Gastrocnemius medialis (tissue), 4 donors: ENCODE measurements around the gene FBXO17. TPM values are rescaled to one million over a fixed set of nuclear protein-coding genes. Genes with fewer than 3 reads are reported as not detected.

Experiments
- ATAC-seq, 2 donors: fragments of 150-250 bp; one replicate each; pipeline ENCODE4 v1.9.1; 2016
- DNase-seq, 2 donors: peaks; one replicate each; pipeline ENCODE4 v3.0.0-alpha.2; 2019
- H3K27ac ChIP-seq, 4 donors: fragments of 200-600 bp; sonication (generic); 1 replicate in 1 of 4; 2 replicates in 3 of 4; pipeline ENCODE4 v1.5.1; 2016 to 2018; ENCODE audit warnings: mild to moderate bottlenecking in 2 of 4, moderate library complexity in 1 of 4
- H3K27me3 ChIP-seq, 3 donors: fragments of 200-600 bp; sonication (generic) in 2 of 3; 1 replicate in 1 of 3; 2 replicates in 2 of 3; pipeline versions ENCODE4 v1.5.1 to v1.6.0; 2016 to 2019; ENCODE audit warnings: mild to moderate bottlenecking in 1 of 3, moderate library complexity in 1 of 3
- H3K36me3 ChIP-seq, 2 donors: fragments of 200-600 bp; sonication (generic) in 1 of 2; one replicate each; pipeline ENCODE4 v1.5.1; 2017 to 2018
- H3K4me1 ChIP-seq, 2 donors: fragments of 200-600 bp; sonication (generic) in 1 of 2; one replicate each; pipeline ENCODE4 v1.5.1; 2016 to 2017; ENCODE audit warnings: mild to moderate bottlenecking in 2 of 2
- H3K4me3 ChIP-seq, 4 donors: fragments of 200-600 bp; sonication (generic) in 3 of 4; 1 replicate in 1 of 4; 2 replicates in 3 of 4; pipeline ENCODE4 v1.5.1; 2016 to 2019; ENCODE audit warnings: mild to moderate bottlenecking in 2 of 4
- H3K9me3 ChIP-seq, 3 donors: fragments of 200-600 bp; sonication (generic) in 2 of 3; 1 replicate in 1 of 3; 2 replicates in 2 of 3; pipeline ENCODE4 v1.5.1; 2016 to 2019
- CTCF ChIP-seq, 5 experiments: fragments of 450-650 bp in 3 of 5; fragments of 200-600 bp in 2 of 5; sonication (generic) in 2 of 5; IDR thresholded peaks in 4 of 5; conservative IDR thresholded peaks in 1 of 5; 1 replicate in 4 of 5; 2 replicates in 1 of 5; pipeline ENCODE4 v1.5.1; 2016 to 2019; ENCODE audit warnings: antibody characterized with exemption in 5 of 5, mild to moderate bottlenecking in 3 of 5, moderate library complexity in 3 of 5
- POLR2A ChIP-seq, 2 donors: fragments of 450-650 bp; IDR thresholded peaks; one replicate each; pipeline ENCODE4 v1.6.1; 2017; ENCODE audit warnings: antibody characterized with exemption in 2 of 2, mild to moderate bottlenecking in 2 of 2, moderate library complexity in 2 of 2
- in situ Hi-C, 4 donors: fragments of 200-750 bp; cut with MboI; loops; one replicate each; pipeline versions ENCODE4 v1.15.0 to v1.8.0; 2017; ENCODE audit warnings: low sequenced_read_pairs in 4 of 4
- intact Hi-C: fragments of 100-400 bp; cut with DNase I; formaldehyde crosslinking; loops from one replicate; pipeline ENCODE4 v1.15.1; 2023; ENCODE audit warnings: low total_unique reads
- total RNA-seq, 4 donors: library from RNA; depleted of rRNA; stranded (reverse); fragments of >200 nt; gene quantifications; one replicate each; pipeline versions ENCODE4 v1.1.0 to v1.2.3, GENCODE V29; 2016

FBXO17 gene
- total RNA-seq, 4 donors from 2014 or later: 1.6 to 4.2 (median 2.4) TPM

DNA sequence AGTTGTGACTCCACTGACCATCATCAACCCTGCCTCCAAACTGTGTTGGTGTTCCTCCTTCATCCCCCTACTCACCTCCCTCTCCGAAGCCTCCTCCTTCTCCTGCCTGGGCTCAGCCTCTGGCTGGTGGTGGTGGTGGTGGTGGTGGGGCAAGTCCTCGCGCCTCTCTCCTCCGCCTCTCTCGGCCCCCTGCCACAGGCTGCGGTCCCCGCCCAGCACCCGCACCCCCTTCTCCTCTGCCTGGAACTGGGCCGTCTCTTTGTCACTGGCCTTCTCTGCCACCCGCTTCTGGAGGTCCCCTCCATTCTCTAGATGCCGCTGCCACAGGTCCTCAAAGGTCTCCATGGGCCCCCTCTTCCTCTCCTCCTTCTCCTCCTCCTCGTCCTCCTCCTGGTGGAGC lies 65.1 kb downstream of the FBXO17 start:
- no peak overlapping the region for H3K27ac ChIP-seq
- no peak for TF ChIP-seq POLR2A (IDR thresholded peaks at IDR 0.05)
- TF ChIP-seq CTCF (IDR thresholded peaks at IDR 0.05 in 4 of 5, conservative IDR thresholded peaks at IDR 0.05 in 1 of 5): no peak
- intact Hi-C loops (no loop called here), in situ Hi-C loops (loop anchor here in 2 of 4 donors (25.0 kb wide), 1 partner anchor 173 kb away; the partner anchor contains the start of gene CAPN12 (in 2 of the 2))
- no peak overlapping the region for H3K4me3 ChIP-seq
- H3K9me3 ChIP-seq: no peaks in the 10 kb centered on the region
- ATAC-seq: no peak
- DNase-seq: no peak
- H3K4me1 ChIP-seq: no peaks in the 10 kb centered on the region
- H3K36me3 ChIP-seq: peaks cover 0 to 33% of the 10 kb centered on the region in 2 donors
- no peaks in the 10 kb centered on the region for H3K27me3 ChIP-seq

- intact Hi-C loops (no loop called here), in situ Hi-C loops (loop anchor here in 3 of 4 donors (10.0 to 25.0 kb wide), 2 partner anchors 74 to 172 kb away; partner anchors contain the start of genes CAPN12 (in 2 of the 3) and ECH1 (in 1 of the 3))
- Histone ChIP-seq H3K4me3 (no peak overlapping the region), H3K36me3 (peaks cover 0 to 38% of the 10 kb centered on the region in 2 donors), H3K4me1 (no peaks in the 10 kb centered on the region), H3K27me3 (no peaks in the 10 kb centered on the region), H3K9me3 (no peaks in the 10 kb centered on the region), H3K27ac (no peak overlapping the region)
- TF ChIP-seq CTCF (IDR thresholded peaks at IDR 0.05 in 4 of 5, conservative IDR thresholded peaks at IDR 0.05 in 1 of 5): no peak
- TF ChIP-seq POLR2A (IDR thresholded peaks at IDR 0.05): no peak
- ATAC-seq (no peak), DNase-seq (no peak)
Observed at GRCh38 chr19:38908911-38909310, 66.6 kb downstream of the FBXO17 start.

- in situ Hi-C loops: loop anchor here in 3 of 4 donors (10.0 to 25.0 kb wide), 2 partner anchors 73 to 170 kb away; partner anchors contain the start of genes CAPN12 (in 2 of the 3) and ECH1 (in 1 of the 3)
- Histone ChIP-seq H3K4me3 (no peak overlapping the region), H3K4me1 (no peaks in the 10 kb centered on the region), H3K27me3 (no peaks in the 10 kb centered on the region), H3K27ac (no peak overlapping the region), H3K9me3 (no peaks in the 10 kb centered on the region), H3K36me3 (peaks cover 0 to 38% of the 10 kb centered on the region in 2 donors)
- DNase-seq (no peak), ATAC-seq (no peak)
- intact Hi-C loops: no loop called here
- TF ChIP-seq CTCF (IDR thresholded peaks at IDR 0.05 in 4 of 5, conservative IDR thresholded peaks at IDR 0.05 in 1 of 5) (no peak), POLR2A (IDR thresholded peaks at IDR 0.05) (no peak)
Observed at GRCh38 chr19:38907670-38908069, 67.9 kb downstream of the FBXO17 start.

DNA sequence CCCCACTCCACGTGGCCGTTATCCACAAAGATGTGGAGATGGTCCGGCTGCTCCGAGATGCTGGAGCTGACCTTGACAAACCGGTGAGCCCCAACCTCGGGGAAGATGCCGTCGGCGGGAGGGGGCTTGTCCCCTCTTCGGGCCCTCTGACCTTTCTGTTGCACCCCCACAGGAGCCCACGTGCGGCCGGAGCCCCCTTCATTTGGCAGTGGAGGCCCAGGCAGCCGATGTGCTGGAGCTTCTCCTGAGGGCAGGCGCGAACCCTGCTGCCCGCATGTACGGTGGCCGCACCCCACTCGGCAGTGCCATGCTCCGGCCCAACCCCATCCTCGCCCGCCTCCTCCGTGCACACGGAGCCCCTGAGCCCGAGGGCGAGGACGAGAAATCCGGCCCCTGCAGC lies 68.3 kb downstream of the FBXO17 start:
- no peak overlapping the region for H3K27ac ChIP-seq
- TF ChIP-seq POLR2A (IDR thresholded peaks at IDR 0.05) (no peak), CTCF (IDR thresholded peaks at IDR 0.05 in 4 of 5, conservative IDR thresholded peaks at IDR 0.05 in 1 of 5) (no peak)
- DNase-seq: no peak
- H3K4me3 ChIP-seq: no peak overlapping the region
- H3K9me3 ChIP-seq: no peaks in the 10 kb centered on the region
- ATAC-seq: no peak
- H3K4me1 ChIP-seq: no peaks in the 10 kb centered on the region
- intact Hi-C loops (no loop called here), in situ Hi-C loops (loop anchor here in 3 of 4 donors (10.0 to 25.0 kb wide), 2 partner anchors 72 to 170 kb away; partner anchors contain the start of genes CAPN12 (in 2 of the 3) and ECH1 (in 1 of the 3))
- H3K27me3 ChIP-seq: no peaks in the 10 kb centered on the region
- peaks cover 0 to 38% of the 10 kb centered on the region in 2 donors for H3K36me3 ChIP-seq
